NCI-H1105 treated with DMSO at 0.1 percent for 48 hours (cell line): ENCODE measurements around the gene CDKN2B.

Source experiments
- DNase-seq: peaks from one replicate; lab custom pipeline; 2025; lab: John Stamatoyannopoulos, UW

Gene CDKN2B

DNA sequence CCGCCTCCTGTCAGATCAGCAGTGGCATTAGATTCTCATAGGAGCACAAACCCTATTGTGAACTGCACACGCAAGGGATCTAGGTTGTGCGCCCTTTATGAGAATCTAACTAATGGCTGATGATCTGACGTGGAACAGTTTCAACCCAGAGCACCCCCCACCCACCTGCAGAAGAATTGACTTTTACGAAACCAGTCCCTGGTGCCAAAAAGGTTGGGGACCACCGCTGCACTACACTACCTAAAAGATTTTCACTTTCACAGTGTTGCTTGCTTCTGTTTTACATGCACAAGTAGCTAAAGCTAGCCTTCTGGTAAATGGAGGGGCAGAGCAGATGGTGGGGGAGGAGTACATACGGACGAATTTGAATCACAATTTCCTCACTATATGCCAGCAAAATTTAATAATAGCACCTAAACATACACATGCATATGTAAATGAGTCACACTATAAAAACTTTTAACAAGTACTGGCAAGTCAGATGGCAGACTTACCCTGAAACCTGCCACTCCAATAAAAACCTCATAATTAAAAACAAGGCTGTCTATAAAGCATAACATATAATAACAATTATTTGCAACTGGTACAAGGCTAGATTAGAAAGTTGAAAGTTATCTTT is 24.0 kb upstream of the CDKN2B start:
- no peak for DNase-seq

DNA sequence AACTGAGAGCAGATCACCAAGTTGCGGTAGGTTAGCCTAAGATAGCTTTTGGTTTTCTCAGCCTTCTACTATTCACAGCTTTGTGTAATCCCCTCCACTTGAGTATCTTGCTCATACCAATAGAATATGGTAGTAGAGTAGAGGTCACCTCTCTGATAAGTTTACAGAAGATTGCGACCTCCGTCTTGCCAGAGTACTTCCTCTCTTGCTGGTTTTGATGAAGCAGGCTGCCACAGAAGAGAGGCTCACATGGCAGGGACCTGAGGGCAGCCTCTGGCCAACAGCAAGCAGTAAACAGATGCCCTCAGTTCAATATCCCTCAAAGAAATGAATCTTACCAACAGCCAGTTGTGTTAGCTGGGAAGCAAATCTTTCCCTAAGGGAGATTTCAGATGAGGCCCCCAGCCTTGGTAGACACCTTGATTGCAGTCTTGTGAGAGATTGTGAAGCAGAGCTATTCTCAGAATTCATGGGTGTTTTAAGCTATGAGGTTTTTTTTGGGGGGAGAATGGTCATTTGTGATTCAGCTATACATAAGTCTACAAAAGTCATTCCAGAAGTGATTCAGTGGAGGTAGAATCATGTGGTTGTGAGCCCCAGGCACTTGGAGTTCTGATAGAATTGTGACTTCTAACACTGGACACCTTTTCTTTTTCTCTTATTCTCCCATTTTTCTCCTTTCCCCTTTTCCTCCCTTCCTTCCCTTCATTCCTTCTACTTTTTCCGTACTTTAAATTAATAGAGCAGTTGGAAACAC is 22.7 kb upstream of the CDKN2B start:
- DNase-seq: no peak

DNA sequence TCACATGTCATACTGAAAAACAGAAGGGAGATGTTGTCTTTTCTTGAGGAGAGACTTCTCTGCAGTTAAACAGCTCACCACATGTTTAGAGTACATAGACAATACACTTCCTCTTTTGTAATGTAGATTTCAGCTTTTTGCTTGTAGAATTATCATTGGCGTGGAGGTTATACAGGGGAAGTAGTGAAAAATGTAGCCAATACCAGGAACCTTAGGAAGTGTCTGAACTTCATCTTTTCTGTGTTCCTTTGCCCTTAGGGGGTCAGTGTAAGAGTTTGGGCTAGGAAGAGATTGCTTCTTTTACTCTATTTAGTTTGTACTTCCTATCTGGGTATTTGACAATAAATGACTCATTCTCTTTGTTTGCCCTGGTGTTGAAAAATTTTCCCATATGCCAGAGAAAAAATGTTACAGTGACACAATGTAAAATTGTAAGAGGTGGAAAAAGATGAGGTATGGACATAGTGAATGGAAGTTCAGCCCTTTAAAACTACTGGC is 21.0 kb upstream of the CDKN2B start:
- no peak for DNase-seq

DNA sequence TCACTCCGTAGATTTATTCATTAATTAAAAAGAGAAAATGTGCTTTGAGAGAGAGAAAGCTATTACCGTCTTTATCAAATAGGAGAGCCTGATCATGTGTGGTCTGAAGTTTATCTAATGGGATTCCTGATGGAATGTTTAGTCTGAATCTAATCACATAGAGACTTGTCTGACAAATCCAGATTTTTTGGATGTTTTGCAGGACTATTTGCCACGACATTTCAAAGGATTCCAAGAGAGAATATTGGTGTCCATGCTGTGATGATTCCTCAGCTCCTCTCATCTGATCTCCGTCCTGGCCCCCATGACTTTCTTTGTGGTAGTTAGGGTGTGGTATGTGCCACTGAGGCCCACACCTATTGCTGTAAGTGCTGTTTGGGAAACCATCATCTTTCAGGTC is 20.1 kb upstream of the CDKN2B start:
- no peak for DNase-seq

DNA sequence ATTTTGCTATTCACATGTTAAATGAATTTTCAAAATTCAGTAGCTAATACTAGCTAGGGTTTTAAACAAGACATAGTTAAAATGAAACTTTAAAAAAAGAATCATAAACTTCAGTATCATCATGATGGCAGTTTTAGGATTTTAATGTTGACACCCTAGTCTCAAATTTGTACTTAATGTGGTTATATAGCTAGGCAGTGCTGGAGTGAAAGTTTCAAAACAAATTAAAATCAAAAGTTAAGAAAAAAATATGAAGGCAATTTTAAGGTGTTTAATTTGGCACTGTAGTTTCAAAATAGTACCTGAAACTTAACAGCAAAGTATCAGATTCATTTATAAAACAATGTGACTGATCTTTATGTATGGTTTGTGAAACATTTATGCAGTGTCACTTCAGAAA is 19.3 kb upstream of the CDKN2B start:
- DNase-seq: no peak

DNA sequence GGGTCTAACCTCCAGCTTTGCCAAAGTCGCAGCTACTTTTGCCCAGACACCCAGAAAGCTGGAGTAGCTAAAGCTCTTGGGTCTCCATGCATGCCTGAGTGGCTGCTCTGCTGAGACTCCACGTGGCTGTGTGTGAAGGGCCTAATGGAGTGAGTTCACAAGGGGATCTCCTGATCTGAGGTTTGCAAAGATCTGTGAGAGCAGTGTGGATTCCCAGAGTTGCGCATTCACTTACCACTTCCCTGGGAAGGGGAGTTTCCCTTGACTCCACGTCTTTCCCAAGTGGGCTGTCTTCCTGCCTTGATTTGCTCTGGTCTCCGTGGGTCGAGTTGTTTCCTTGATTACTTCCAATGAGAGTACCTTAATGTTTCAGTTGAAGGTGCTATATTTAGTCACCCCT is 17.6 kb upstream of the CDKN2B start:
- no peak for DNase-seq

DNA sequence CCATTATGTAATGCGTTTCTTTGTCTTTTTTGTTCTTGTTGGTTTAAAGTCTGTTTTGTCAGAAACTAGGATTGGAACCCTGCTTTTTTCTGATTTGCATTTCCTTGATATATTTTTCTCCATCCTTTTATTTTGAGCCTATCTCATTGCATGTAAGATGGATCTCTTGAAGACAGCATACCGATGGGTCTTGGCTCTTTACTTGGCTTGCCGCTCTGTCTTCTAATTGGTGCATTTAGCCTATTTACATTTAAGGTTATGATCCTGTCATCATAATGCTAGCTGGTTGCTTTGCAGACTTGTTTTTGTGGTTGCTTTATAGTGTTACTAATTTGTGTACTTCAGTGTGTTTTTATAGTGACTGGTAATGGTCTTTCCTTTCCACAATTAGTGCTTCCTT is 13.3 kb upstream of the CDKN2B start:
- DNase-seq: no peak

DNA sequence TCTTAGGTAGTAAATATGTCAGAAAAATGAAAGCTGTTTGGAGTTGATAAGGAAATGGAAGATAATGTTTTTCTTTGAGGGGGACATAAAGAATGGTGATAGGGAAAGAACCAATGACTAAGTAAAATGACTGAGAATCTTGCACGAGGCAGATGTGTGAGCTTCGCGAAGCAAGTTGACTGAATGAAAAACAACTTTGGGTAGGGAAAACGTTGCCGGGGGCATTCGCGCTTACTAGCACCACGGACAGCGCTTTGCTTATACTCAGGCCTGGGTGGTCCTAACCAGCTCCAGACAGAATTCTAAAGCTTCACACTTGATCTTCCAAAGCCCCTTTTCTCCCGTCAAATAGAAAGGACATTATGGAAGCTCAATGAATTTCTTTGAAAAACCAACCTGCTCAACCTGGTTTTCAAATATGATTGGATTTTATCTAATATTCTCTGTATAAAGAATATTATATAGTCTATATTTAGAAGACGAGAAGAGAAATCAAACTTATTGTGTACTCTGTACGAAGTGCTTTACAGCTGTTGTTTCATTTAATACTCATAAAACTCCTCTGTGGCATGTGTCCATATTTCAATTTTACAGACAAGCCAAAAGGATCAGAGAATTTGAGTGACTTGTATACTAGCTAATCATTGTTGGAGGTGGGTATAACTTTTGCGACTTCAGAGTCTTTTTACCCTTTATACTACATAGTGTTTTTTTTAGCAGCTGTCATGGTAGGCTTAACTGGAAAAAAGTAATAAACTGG is 1.9 kb upstream of the CDKN2B start:
- DNase-seq: no peak

DNA sequence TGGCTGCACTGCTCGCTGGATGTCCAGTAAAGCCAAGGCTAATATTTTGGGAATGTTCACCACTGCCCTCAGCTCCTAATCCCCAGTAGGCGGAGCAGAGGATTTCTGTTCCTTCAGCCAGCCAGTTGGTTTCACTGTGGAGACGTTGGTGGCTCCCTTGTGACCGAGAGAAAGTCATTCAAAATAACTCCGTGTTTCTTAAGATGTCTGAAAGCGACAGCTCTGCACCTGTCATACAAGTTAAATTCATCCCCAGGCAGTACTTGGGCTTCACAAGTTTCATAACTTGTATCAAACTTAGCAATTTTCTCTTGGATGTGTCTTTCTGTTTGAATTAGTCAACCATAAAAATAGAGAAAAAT is 382 bp upstream of the CDKN2B start:
- no peak for DNase-seq

DNA sequence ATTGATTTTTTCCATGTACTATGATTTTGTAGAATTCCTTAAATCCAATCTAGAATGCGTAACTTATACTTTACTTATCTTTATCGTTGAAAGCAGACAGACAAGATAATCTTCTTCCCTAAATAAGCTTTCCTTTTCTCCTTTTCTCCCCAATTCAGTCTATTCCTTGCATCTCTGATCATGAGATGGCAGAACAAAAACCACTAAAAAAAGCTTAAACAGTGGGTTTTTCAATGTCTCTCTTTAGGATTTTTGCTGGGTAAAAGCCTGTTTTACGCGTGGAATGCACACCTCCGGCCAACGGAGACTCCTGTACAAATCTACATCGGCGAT is 755 bp downstream of the CDKN2B start:
- DNase-seq: no peak

- DNase-seq: no peak
Measured at GRCh38 chr9:22005702-22006606, 3.2 kb downstream of the CDKN2B start.

DNA sequence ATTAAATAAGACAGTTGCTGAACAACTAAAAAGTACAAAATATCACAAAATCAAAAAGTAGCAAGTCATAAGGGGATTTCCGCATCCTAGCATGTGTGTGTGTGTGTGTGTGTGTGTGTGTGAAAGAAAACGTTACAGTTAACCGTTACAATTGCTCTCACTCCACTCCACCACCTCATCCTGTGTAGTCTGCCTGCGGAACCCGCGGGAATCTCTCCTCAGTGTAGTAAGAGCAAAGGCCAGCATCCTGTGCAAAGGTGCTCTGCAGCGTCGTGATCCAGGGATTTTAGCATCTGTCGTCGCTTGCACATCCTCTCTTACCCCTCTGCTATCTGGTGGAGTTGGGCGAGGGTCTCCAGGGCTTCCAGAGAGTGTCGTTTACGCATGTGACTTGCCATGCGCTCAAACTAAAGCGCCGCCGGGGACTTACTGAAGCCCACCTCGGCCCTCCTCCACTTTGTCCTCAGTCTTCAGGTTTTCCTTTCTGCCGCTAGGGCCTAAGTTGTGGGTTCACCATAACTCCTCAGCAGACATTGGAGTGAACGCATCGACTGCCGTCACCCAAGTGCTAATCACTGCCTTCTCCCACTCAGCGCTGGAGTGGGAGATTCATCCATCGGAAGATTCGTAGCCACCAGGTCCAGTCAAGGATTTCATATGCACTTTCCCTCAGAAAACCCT is 3.9 kb downstream of the CDKN2B start:
- no peak for DNase-seq

DNA sequence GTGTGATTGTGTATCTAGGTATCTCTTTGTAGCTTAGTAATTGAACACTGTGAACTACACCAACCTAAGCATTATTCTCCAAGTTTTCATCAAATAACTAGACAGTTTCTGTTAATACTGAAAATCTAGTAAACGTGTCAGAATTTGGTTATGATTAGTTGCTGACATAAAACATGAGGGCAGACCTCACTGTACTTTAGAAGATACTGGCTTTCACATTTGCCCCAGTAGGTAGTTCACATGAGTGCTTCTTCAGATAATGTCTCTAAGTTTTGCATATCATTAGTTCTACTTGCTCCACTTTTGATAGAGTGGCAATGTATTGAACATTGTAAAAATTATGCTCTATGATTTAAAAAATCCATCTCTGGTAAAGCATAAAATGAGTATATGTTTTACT is 7.1 kb downstream of the CDKN2B start:
- DNase-seq: no peak

DNA sequence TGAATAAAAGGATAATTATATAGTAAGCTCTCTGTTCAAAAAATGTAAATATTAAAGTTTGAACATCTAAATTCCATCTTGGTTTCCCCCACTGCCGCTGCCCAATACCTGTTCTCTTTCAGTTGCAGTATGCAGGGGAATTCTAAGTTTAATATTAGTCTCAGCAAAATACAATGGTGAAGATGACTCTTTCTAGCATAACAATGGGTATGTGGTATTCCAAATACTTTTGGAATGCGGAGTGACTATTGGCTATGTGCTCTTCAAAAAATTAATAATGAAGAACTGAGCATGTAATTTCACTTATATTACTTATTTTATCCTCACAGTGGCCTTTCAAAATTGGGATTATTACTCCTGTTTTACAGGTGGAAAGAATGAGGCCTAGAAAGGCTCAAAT is 11.1 kb downstream of the CDKN2B start:
- DNase-seq: no peak

GRCh38 chr9:21997480-21997879 is 11.6 kb downstream of the CDKN2B start:
- DNase-seq: no peak

- DNase-seq: no peak
Measured at GRCh38 chr9:21996858-21997257, 12.2 kb downstream of the CDKN2B start.

DNA sequence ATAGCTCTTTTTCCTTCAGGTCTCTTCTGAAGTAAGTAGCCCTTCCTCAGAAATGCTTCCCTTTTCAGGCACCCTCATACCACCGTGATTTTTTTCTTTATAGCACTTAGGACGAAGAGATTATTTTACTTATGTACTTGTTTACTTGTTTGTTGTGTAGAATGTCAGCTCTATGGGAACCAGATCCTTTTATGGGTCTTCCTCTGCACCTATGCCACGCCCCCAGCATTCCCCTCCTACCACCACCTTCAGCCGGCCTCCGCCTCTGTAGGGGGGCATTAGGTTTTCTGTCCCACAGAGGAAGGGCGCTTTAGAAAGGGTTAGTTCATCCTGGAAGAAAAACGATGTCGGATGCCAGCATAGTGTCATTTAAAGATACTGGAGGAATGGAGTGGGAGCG is 12.7 kb downstream of the CDKN2B start:
- DNase-seq: peak; percentile 51

- peak; percentile 30 for DNase-seq
Measured at GRCh38 chr9:21995666-21996398, 13.3 kb downstream of the CDKN2B start.

GRCh38 chr9:21995006-21995665 is 14.0 kb downstream of the CDKN2B start:
- peak; percentile 65 for DNase-seq

DNA sequence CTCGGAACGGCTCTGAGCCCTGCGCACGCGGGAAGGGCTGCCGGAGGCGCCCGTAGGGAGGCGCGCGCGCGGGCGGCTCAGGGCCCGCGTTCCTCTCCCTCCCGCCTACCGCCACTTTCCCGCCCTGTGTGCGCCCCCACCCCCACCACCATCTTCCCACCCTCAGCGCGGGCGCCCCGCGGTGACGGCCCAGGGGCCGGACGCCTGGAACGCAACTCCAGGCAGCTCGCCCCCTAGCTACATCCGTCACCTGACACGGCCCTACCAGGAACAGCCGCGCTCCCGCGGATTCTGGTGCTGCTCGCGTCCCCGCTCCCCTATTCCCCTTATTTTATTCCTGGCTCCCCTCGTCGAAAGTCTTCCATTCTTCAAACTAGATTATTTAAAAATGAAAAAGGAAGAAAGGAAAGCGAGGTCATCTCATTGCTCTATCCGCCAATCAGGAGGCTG is 14.5 kb downstream of the CDKN2B start, which contains the start of gene CDKN2B-AS1:
TSS of gene CDKN2B-AS1 (plus strand) at position 236 of the 450 bp plus-strand sequence.
- peak; percentile 90 for DNase-seq
